Uterus (tissue), 2 donors: ENCODE results near the gene PCLO.

Experiments used
- CTCF ChIP-seq, 4 experiments: fragments of 200-600 bp in 2 of 4; fragments of 450-650 bp in 2 of 4; sonication (generic) in 2 of 4; IDR thresholded peaks; one replicate each; pipeline ENCODE4 v1.5.1; 2016 to 2019; ENCODE audit warnings: antibody characterized with exemption in 4 of 4, mild to moderate bottlenecking in 2 of 4, moderate library complexity in 1 of 4
- POLR2A ChIP-seq, 2 donors: fragments of 450-650 bp; IDR thresholded peaks; one replicate each; pipeline ENCODE4 v1.6.1; 2016; ENCODE audit warnings: antibody characterized with exemption in 2 of 2, mild to moderate bottlenecking in 1 of 2, moderate library complexity in 1 of 2

- TF ChIP-seq CTCF (IDR thresholded peaks at IDR 0.05) (no peak), POLR2A (IDR thresholded peaks at IDR 0.05) (no peak)
Observed at GRCh38 chr7:82821037-82821436, 341.6 kb downstream of the PCLO start.
